ENCODE data around the gene STX1A.
"Not testable (repeated sequence)": the region's sequence is repeated elsewhere in the genome, so short reads cannot be mapped to it uniquely, and the experiment has no call there.

The STX1A gene

GRCh38 chr7:73680501-73680900, 39.0 kb downstream of the STX1A start:
- DNase-seq, result no peak

- no peak for DNase-seq
Observed at GRCh38 chr7:73679709-73680108, 39.8 kb downstream of the STX1A start.

- no peak for DNase-seq
Observed at GRCh38 chr7:73678862-73679261, 40.6 kb downstream of the STX1A start.

- DNase-seq, result not testable (repeated sequence)
Observed at GRCh38 chr7:73676062-73676461, 43.4 kb downstream of the STX1A start.

- DNase-seq, result no peak
Observed at GRCh38 chr7:73674468-73675124, 44.9 kb downstream of the STX1A start.

GRCh38 chr7:73671857-73672445, 47.5 kb downstream of the STX1A start:
- no peak for DNase-seq

GRCh38 chr7:73671322-73671661, 48.2 kb downstream of the STX1A start:
- DNase-seq, result no peak

GRCh38 chr7:73669858-73670385, 49.5 kb downstream of the STX1A start:
- no peak for DNase-seq

- no peak for DNase-seq
Observed at GRCh38 chr7:73669288-73669701, 50.2 kb downstream of the STX1A start.

- DNase-seq, result no peak
Observed at GRCh38 chr7:73668886-73669230, 50.6 kb downstream of the STX1A start.

GRCh38 chr7:73668103-73668885, 51.2 kb downstream of the STX1A start:
- DNase-seq, result no peak

- DNase-seq, result peak; percentile 93
Observed at GRCh38 chr7:73667344-73668102, 51.9 kb downstream of the STX1A start, which contains the start of gene VPS37D. VPS37D (plus strand) TSS chr7:73667831; CDS start chr7:73667959, 128 bp downstream.

- DNase-seq, result no peak
Observed at GRCh38 chr7:73663033-73663432, 56.4 kb downstream of the STX1A start.

- DNase-seq, result not testable (repeated sequence)
Observed at GRCh38 chr7:73660594-73660993, 58.9 kb downstream of the STX1A start.

GRCh38 chr7:73659983-73660382, 59.5 kb downstream of the STX1A start:
- no peak for DNase-seq

- DNase-seq, result not testable (repeated sequence)
Observed at GRCh38 chr7:73655309-73655708, 64.2 kb downstream of the STX1A start.

- DNase-seq, result no peak
Observed at GRCh38 chr7:73652541-73652949, 66.9 kb downstream of the STX1A start.

GRCh38 chr7:73650524-73650923, 68.9 kb downstream of the STX1A start:
- DNase-seq, result no peak

- no peak for DNase-seq
Observed at GRCh38 chr7:73649576-73649975, 69.9 kb downstream of the STX1A start.

All from CD4-positive, alpha-beta T cell treated with Interleukin-10 for 1 hour (primary cell).